Hematopoietic multipotent progenitor cell (in vitro differentiated cells): ENCODE results near the gene AGTPBP1. TPM values are rescaled to one million over a fixed set of nuclear protein-coding genes. Genes with fewer than 3 reads are reported as not detected.

Experiments used
- DNase-seq, 3 donors: peaks; one replicate each; pipeline ENCODE4 v3.0.0-alpha.2; 2011 to 2015; ENCODE audit warnings: low read depth in 2 of 3, low spot score in 2 of 3
- total RNA-seq: library from RNA; depleted of rRNA; stranded (reverse); fragments of >200 nt; gene quantifications from one replicate; pipeline ENCODE4 v1.2.3, GENCODE V29; 2012

The AGTPBP1 gene
- total RNA-seq, 1 donor = 11.3 TPM

DNA sequence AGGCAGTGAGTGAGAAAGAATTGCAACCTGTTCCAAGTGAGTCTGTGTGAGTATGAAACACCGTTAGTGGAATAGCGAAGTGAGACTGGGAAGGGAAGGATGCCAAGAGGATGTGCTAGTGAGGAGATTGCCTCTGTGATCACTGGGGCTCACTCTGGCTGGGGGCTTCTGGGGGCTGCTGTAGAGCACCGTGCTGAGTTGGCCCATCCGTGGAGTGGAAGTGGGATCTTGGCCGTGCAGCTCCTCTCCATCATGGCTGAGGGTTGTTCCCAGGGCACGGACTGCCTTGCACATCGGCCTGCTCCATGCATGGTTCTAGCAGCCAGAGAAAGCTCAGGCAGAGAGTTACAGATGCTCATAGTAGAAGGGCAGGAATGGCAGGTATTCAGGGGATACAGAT lies 236.1 kb downstream of the AGTPBP1 start:
- no peak for DNase-seq

DNA sequence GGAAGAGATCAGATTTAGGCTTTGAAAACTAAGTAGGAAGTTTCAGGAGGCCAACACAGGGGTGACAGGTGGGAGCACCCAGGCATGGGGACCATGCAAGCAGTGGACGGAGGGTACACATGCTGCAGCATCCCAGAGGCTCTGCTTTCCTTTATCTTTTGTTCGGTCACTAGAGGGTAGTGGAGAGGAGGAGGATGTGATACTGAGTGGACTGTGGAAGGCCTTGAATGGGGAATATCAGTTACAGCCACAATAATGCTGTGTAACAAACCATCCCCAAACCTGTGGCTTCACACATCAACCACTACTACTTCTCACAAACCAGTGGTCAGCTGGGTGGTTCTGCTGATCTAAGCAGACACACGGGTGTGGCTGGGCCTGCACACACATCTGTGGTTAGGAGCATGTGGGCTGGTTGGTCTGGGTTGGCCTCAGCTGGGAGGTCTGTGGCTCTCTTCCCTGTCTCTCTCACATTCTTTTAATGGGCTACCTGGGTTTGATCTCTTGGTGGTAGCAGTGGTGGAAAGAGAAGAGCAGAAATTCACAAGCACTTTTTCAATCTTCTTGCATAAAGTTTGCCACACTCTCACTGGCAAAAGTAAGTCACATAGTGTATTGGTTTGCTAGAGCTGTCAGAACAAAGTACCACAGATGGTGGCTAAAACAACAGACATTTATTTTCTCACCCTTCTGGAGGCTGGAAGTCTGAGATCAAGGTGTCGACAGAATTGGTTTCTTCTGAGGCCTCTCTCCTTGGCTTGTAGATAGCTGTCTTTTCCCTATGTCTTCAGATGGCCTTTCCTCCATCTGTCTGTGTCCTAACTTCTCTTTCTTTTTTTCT lies 238.7 kb downstream of the AGTPBP1 start:
- no peak for DNase-seq

DNA sequence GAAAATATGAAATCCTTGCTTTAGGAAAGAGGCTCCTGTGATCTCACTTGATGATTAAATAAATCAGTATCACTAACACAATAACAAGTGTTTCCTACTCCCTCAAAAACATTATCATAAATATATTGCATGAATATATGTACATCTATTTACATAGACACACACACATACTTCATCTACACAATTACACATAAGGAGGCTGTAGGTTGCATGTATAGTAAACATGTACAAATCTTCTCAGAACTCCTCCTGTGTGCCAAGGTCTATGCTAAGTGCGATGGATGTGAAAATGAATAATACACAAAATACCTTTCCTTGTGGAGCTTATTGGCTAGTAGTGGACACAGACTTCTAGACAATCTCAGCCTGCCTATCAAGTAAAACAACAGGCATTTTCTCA lies 239.9 kb downstream of the AGTPBP1 start:
- no peak for DNase-seq

DNA sequence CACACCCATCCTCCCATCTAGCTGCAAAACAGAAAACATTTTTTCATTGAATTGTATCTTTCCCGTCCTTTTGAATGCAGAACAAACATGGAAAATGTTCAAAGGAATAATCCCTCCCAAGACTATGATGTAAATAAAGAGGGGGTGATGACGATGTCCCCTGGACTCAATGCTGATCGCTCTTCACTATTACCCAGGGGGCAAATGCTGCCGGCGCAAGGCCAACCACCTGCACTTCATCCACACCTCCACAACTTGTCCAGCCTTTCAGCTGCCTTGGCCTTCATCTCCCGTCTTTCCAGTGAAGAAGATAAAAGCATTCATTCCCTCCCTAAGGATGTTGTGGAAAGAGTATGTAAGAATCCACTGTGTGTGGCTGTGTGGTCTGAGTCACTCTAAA lies 240.3 kb downstream of the AGTPBP1 start:
- no peak for DNase-seq

Other genes starting within 250 kb of the AGTPBP1 start
- 11.6 TPM for gene NAA35, start 199.2 kb upstream of the AGTPBP1 start, total RNA-seq